ENCODE data around the gene ZMAT5.
A peak's percentile ranks its signal among the peaks of the same experiment; 100 is the strongest.

ZMAT5 gene

GRCh38 chr22:29766632-29767170, at the start of gene ZMAT5:
ZMAT5 (minus strand) TSS chr22:29767007; CDS start chr22:29748544, 18,463 bp downstream.
- DNase-seq, result peak; percentile 96

GRCh38 chr22:29816539-29816938, 49.7 kb upstream of the ZMAT5 start:
- DNase-seq, result no peak

- DNase-seq, result peak; percentile 15
These were observed 49.3 kb upstream of the ZMAT5 start for GRCh38 chr22:29816128-29816527.

GRCh38 chr22:29815580-29815979, 48.8 kb upstream of the ZMAT5 start:
- no peak for DNase-seq

- DNase-seq, result no peak
These were observed 47.2 kb upstream of the ZMAT5 start for GRCh38 chr22:29814003-29814402.

GRCh38 chr22:29813563-29813962, 46.8 kb upstream of the ZMAT5 start:
- no peak for DNase-seq

GRCh38 chr22:29813126-29813525, 46.3 kb upstream of the ZMAT5 start:
- no peak for DNase-seq

GRCh38 chr22:29811377-29811776, 44.6 kb upstream of the ZMAT5 start:
- no peak for DNase-seq

- no peak for DNase-seq
These were observed 43.4 kb upstream of the ZMAT5 start for GRCh38 chr22:29810216-29810615.

GRCh38 chr22:29806196-29806595, 39.4 kb upstream of the ZMAT5 start:
- DNase-seq, result no peak

GRCh38 chr22:29804985-29805384, 38.2 kb upstream of the ZMAT5 start:
- no peak for DNase-seq

GRCh38 chr22:29803190-29803589, 36.4 kb upstream of the ZMAT5 start:
- no peak for DNase-seq

GRCh38 chr22:29801796-29802195, 35.0 kb upstream of the ZMAT5 start:
- DNase-seq, result no peak

- DNase-seq, result no peak
These were observed 34.3 kb upstream of the ZMAT5 start for GRCh38 chr22:29801153-29801552.

GRCh38 chr22:29799217-29799680, 32.4 kb upstream of the ZMAT5 start:
- peak; percentile 56 for DNase-seq

GRCh38 chr22:29798801-29799200, 32.0 kb upstream of the ZMAT5 start:
- DNase-seq, result no peak

GRCh38 chr22:29798318-29798717, 31.5 kb upstream of the ZMAT5 start:
- peak; percentile 20 for DNase-seq

GRCh38 chr22:29797351-29797750, 30.5 kb upstream of the ZMAT5 start:
- no peak for DNase-seq

GRCh38 chr22:29795663-29796062, 28.9 kb upstream of the ZMAT5 start:
- DNase-seq, result no peak

- DNase-seq, result no peak
These were observed 26.6 kb upstream of the ZMAT5 start for GRCh38 chr22:29793396-29793795.

GRCh38 chr22:29790061-29790460, 23.3 kb upstream of the ZMAT5 start:
- DNase-seq, result no peak

GRCh38 chr22:29788339-29789279, 21.8 kb upstream of the ZMAT5 start:
- DNase-seq, result no peak

GRCh38 chr22:29787371-29787980, 20.7 kb upstream of the ZMAT5 start:
- no peak for DNase-seq

- no peak for DNase-seq
These were observed 19.2 kb upstream of the ZMAT5 start for GRCh38 chr22:29786031-29786430.

Data from fibroblast of skin of right quadriceps (primary cell).